Medulla oblongata (tissue), 1 donor: Measurements from ENCODE around the gene ETV7.

ENCODE experiments used
- DNase-seq: peaks from one replicate; pipeline ENCODE4 v3.0.0-alpha.2; 2015; ENCODE audit errors: extremely low spot score

The ETV7 gene

GRCh38 chr6:36383606-36384005, 3.9 kb downstream of the ETV7 start:
- DNase-seq = no peak

DNA sequence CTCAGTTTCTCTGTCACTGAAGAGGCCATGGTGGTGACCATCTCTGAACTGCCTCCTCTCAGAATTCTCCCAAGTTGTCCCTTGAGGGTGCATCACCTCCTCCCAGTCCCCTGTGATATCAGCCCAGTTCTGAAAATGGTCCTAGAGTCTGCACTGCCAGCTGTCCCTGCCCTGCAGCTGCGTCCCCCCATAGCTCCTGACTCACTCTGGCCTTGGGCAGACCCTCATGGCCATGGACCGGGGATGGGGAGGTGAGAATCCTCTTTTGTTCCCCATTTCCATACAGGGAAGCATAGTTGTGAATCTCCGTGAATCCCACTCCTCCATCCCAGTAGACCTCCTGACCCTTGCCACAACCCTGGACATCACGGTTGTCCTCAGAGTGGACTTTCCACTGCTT, 4.5 kb downstream of the ETV7 start:
- DNase-seq = no peak

GRCh38 chr6:36381502-36382389, 5.7 kb downstream of the ETV7 start:
- no peak for DNase-seq

DNA sequence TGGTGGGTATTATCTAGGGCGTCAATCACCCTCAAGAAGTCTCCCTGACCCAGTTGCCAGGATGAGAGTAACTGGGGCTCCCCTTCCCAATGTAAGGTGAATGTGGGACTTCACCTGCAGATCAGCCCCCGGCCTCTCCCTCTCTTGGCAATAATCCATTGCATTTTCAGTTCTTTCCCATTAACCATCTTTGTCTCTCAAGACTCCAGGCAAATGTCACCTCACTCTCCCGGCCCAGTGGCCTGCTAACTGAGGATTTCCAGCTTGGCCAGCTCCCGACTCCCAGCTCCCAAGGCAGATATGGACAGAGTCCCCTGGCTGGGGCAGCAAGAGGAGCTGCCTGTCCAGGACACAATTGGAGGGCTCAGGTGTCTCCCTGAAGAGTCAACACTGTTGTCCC, 7.3 kb downstream of the ETV7 start:
- no peak for DNase-seq

DNA sequence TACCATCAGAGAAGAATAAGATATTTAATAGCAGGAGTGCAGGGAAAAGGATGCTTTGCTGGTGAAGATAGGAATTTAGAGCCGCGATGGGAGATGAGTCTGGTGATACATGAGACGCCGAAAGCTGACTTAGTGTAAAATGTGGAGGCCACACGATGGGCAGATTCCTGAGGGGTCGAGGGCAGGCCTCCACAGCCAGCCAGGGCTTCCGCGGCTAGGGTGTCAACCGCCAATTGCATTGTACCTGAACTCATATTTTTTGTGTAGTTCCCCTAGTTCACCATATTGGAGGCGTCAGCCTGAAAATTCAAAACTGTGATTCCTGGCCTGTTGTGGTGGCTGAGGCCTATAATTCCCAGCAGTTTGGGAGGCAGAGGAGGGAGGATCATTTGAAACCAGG, 8.5 kb downstream of the ETV7 start:
- no peak for DNase-seq

GRCh38 chr6:36378243-36378920, 9.1 kb downstream of the ETV7 start:
- DNase-seq = no peak

GRCh38 chr6:36377594-36377993, 9.9 kb downstream of the ETV7 start:
- no peak for DNase-seq

DNA sequence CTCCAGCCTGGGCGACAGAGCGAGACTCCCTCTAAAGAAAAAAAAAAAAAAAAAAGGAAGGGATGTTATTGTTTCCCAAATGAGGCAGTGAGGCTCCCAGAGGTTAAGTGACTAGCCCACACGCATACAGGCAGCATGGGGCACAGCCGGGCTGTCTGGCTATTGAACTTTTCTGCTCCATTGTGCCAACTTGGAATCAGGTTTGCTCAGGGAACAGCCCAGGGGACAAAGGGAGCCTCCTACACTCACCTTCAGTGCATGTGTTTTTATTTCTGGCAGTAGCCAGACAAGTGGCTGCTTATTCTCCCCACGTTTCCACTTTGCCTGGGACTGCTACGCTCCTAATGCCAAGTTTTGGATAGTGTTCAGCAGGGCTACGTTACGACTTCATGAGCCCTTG, 10.7 kb downstream of the ETV7 start:
- no peak for DNase-seq

DNA sequence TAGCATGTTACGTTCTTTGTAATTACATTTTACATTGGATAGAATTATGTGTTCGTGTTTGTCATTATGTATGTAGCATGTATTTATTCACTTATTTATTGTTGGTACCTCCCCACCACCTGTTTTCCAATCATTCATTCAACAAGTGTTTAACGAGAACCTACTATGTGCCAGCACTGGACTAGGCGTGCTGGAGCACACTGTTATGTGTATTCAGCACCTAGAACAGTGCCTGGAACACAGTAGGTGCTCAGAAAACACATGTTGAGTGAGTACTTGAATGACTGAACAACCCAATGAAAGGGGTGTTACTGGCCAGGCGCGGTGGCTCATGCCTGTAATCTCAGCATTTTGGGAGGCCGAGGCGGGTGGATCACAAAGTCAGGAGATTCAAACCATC, 11.3 kb downstream of the ETV7 start:
- DNase-seq = no peak

GRCh38 chr6:36375644-36376155, 11.8 kb downstream of the ETV7 start:
- DNase-seq = no peak

GRCh38 chr6:36374972-36375371, 12.5 kb downstream of the ETV7 start:
- DNase-seq = no peak

- no peak for DNase-seq
These were observed 13.3 kb downstream of the ETV7 start for GRCh38 chr6:36374194-36374593.

DNA sequence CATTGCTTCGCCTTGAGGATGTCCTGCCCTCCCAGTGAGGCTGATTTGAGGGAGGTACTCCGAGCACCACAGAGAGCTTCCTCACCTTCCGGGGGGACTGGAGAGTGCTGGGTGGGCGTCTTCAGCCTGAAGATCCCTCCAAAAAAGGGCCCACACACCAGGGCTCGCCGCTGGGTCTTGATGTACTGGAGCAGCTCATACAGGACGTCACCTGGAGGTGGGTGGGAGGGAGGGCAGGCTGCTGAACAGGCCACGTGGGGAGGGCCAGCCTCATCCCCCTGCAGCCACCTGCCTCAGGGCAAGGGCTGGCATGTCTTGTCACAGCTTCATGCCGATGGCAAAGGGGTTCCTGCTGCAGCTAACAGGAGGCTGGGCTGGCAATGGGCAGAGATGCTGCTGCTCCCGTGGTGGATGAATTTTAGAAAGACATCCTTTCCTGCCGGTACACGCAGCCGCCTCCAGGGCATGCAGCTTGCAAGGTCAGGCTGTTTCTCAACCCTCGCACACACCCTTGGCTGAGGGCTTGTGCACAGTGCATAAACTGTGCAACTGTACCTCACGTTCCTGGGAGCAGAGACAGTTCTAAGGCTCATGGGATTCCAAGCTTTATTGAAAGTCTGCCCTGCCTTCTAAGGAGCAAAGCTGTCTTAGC, 14.0 kb downstream of the ETV7 start:
- DNase-seq = no peak

- DNase-seq = no peak
These were observed 15.4 kb downstream of the ETV7 start for GRCh38 chr6:36372088-36372487.

- DNase-seq = no peak
These were observed 16.3 kb downstream of the ETV7 start for GRCh38 chr6:36371211-36371610.

- DNase-seq = no peak
These were observed 16.8 kb downstream of the ETV7 start for GRCh38 chr6:36370638-36371037.

GRCh38 chr6:36368921-36369865, 18.3 kb downstream of the ETV7 start:
- DNase-seq = no peak

- DNase-seq = no peak
These were observed 19.0 kb downstream of the ETV7 start for GRCh38 chr6:36368421-36368820.

DNA sequence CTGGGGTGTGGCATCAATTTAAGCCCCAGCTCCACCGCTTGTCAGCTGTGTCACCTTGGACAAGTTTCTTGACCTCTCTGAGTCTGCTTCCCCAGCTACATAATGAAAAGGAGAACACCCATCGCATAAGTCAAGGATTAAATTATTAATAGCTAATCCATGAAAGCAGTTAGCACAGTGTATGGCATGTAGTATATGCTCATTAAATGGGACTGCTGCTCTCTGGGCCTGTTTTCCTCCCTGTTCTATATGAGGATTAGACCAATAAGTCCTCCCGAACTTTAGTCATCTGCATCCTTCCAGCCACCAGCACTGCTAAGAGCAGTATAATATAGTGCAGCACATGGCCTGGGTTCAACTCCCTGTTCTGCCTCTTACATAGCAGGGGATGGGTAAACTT, 19.7 kb downstream of the ETV7 start:
- DNase-seq = no peak

GRCh38 chr6:36364669-36365479, 22.6 kb downstream of the ETV7 start:
- no peak for DNase-seq
